ENCODE measurements around the gene COQ10B. TPM values are rescaled to one million over a fixed set of nuclear protein-coding genes. Genes with fewer than 3 reads are reported as not detected.

COQ10B gene
- total RNA-seq, 1 donor from 2014 or later, result 25.6 TPM

DNA sequence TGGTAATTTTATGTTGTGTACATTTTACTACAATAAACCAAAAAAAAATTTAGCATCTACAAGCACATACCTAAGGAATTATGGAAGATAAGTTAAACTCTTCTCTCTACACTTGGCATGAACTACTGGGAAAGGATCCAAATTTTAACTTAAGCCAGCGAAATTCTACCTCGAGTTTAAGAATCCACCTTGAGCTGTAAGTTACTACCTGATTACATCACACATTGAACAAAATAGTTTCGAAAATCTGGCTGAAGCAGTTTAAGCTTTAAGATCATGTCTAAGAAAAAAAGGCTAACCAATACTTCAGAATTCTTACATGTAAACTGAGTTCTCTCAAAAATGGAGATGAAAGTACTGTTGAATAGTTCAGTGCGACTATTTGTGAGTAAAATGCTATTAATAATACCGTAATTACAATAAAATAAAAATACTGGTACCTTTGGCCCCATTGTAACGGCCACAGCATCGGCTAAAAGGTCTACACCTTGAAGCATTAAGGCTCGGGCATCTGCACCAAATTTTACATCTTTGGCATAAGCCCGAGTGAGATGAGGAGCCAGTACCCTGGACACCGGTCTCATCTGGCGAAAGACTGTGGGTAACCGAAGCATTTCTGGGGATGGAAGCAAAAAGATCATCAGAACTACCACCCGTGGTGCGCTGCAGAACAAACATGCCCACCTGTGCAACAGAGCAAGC is 45.0 kb downstream of the COQ10B start:
- no peak for DNase-seq
- intact Hi-C loops (cut with micrococcal nuclease), result loop anchor here (10.0 kb wide), 1 partner anchor 94 kb away; no protein-coding TSS in a partner anchor
- ATAC-seq, result no peak

DNA sequence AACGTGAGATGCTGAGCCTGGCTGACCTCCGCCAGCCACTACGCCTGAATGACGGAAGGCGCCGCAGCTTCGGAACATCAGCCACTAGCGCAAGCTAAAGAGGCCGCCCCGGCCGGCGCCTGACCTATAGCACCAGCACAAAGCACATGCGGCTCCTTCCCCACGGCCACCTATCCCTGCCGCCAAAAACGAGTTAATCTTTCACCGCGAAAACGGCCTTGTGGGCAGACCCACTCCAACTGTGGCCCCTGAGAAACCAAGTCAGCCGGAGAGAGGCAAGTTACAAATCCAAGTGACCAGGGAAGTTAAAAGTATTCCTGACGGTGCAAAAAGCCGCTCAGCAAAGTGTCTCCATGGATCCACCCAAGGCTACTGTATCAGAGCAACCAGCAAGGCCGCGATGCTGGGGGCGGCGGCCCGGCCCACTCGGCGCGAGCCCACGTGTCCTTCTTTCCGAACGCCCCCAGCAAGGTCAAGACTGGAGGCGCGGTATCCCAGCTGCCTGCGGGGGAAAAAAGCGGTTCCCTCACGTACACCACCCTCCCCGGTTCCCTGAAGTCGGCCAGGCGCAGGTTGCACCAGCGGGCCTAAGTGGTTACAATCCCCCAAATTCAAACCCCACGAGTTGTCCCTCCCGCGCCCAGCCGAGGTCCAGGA is 45.7 kb downstream of the COQ10B start:
- intact Hi-C loops (cut with micrococcal nuclease), result loop anchor here (10.0 kb wide), 1 partner anchor 94 kb away; no protein-coding TSS in a partner anchor
- DNase-seq (peak; percentile 74), ATAC-seq (peak; percentile 30)

DNA sequence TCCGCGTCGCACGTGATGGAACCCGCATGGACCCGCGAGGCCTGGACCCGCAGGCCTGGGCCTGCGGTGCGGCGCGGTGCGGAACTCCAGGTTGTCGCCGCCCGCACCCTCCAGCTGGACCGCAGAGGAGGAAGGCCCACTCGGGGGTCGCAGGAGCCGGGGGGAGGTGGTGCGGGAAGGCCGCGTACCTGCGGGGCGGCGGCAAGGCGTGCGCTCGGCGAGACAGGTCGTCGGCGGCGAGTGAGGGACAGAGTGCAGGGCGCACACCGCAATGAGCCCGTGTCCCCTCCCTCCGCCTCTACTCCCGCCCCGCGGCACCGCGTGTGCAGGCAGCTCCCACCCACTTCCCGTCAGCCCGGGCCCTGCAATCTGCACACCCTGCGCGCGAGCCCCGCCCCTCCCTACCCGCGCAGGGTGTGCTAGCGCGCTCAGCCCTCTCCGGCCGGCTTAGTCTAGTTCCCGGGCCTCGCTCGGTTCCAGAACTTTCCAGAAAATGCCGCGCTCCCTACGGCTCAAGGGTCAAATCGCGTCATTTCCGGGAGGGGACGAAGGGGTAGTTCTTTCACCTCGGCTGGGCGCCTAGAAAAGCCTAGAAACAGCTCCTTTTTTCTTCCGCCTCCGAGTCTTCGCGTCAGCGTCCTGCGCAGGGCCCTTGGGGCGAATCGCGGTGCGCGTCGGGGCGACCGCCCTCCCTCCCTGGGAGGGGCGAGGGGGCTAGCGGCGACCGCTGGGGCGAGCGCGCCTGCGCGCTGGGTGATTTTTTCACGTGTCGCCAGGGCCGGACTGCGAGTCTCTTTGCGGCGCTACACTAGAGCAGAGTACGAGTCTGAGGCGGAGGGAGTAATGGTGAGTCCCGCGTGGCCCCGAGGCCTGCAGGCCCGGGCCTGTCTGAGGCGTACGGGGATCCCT is 46.5 kb downstream of the COQ10B start, which contains the start of the genes HSPD1 and HSPE1:
TSS of gene HSPD1 (minus strand) at position 247 of the 909 bp plus-strand sequence. CDS start 992 bp downstream, outside the sequence.
TSS of gene HSPE1 (plus strand) at position 786 of the 909 bp plus-strand sequence. CDS start at position 844, 58 bp downstream.
- intact Hi-C loops (cut with micrococcal nuclease), result loop anchor here (10.0 kb wide), 1 partner anchor 95 kb away; no protein-coding TSS in a partner anchor
- DNase-seq (peak; percentile 98), ATAC-seq (peak; percentile 97)

DNA sequence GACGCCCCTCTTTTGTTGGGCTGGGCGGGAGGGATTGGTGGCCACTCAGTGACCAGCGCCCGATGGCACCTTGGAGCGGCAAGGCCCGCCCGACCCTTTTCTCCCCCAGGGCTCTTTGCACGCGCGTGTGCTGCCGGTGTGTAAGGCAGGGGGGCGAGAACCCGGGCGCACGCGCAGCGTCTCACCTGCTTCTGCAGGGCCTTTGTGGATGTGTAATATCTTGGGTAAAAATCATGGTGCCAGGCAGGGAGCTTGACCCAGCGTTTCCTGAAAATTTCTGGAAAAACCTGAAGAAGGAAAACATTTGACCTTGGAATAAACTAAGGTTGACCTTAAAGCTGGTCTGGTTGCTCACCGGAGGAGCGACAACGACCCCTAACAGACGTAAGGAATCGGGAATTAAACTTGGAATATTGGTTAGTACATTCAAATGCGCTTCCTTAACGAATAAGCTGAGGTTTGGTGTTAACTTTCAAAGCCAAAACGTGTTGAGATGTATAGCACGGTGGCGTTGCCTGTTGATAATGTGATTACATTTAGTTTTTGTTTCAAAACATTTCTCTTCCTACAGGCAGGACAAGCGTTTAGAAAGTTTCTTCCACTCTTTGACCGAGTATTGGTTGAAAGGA is 47.3 kb downstream of the COQ10B start:
- ATAC-seq, result peak; percentile 7
- DNase-seq, result no peak
- intact Hi-C loops (cut with micrococcal nuclease), result no loop called here

DNA sequence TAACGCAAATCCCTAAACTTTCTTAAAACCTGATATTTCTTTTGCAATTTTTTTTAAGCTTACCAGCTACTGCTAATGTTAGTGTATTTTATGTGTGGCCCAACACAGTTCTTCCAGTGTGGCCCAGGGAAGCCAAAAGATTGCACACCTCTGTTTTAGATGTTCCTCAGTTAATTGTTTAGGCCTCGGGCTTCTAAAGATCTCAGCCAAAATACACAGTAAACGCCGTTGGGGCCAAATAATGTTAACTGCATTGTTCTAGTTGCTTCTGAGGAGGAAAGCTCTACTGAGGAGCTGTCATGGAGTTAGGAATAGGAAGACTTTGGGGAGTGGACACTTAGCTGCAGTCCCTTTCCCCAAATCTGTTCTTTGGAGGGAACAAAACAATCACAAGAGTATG is 48.8 kb downstream of the COQ10B start:
- intact Hi-C loops (cut with micrococcal nuclease), result no loop called here
- DNase-seq, result no peak
- no peak for ATAC-seq

DNA sequence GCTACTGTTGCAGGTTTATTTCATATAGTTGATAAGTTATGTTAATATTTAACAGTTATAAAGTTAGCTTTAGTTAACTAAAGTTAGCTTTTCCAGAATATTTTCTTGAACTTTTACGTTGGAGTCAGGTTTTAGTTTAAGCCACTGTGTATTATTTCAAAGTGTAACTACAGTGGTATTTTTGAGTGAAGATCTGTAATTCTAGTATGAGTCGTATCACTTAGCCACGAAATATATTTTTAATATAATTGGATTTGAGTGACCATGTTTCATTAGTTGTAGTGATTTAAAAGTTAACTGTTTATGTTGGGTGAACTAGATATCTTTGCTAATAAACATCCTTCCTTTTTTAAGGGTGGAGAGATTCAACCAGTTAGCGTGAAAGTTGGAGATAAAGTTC is 49.3 kb downstream of the COQ10B start:
- ATAC-seq, result no peak
- no peak for DNase-seq
- intact Hi-C loops (cut with micrococcal nuclease), result no loop called here

DNA sequence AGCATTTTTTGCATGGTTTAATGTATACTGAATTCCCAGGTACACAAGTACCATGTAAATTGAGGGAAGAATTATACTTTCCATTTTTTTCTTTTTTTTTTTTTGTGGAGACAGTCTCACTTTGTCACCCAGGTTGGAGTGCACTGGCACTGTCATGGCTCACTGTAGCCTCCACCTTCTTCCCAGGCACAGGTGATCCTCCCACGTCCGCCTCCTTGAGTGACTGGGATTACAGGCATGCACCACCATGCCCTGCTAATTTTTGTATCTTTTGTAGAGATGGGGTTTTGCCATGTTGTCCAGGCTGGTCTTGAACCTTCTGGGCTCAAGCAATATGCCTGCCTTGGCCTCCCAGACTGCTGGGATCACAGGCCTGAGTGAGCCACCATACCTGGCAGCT is 50.6 kb downstream of the COQ10B start:
- ATAC-seq (no peak), DNase-seq (no peak)
- intact Hi-C loops (cut with micrococcal nuclease), result no loop called here

DNA sequence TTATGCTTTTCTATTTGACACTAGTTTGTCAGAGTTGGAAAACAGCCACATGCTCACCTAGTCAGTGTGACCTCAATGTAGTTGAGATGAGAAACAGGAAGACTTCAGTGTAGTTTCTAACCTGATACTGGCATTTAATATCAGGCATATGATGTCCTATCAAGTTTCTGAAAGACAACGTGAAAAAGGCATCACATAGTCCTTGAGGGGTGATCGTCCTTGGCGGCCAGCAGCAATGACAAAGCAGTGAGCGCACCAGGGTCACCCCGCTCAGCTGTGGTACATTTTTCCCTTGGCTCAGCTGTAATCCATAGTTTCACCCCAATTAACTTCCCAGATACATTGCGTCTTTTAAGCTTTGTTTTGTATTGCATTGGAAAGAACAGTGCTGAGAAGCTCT is 51.2 kb downstream of the COQ10B start:
- intact Hi-C loops (cut with micrococcal nuclease), result no loop called here
- no peak for ATAC-seq
- no peak for DNase-seq

DNA sequence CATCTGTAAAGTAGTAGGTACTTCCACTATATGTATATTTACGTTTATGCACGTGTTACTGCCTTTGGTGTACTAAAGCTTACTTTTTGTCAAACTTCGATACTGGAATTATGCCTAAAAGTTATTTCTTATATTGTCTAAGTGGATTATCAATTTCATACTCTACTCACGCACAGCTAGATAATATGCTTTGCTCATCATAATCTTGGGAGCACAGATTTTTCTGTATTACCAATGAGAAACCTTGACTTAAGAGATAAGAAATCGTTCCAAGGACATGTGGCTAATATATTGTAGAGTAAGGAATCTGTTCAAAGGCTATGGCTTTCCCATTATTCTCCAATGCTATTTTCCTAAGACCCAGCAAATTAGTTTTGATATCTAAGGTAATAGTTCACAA is 53.3 kb downstream of the COQ10B start:
- intact Hi-C loops (cut with micrococcal nuclease), result no loop called here
- no peak for ATAC-seq
- DNase-seq, result no peak

DNA sequence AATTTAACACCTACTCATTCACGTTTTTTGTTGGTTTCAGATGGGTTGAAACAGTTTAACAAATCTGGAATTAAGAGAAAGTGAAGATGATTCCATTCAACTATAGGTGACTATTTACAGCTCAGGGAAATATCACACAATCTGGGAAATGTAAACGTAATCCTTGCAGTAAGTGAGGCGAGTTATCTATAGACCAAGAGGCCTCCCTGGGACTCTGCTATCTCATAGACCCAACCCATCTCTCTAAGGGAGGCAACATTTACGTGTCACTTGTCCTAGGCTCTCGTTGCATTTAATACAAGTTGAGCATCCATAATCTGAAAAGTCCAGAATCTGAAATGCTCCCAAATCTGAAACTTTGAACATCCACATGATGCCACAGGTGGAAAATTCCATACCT is 60.6 kb downstream of the COQ10B start:
- no peak for DNase-seq
- intact Hi-C loops (cut with micrococcal nuclease), result no loop called here
- ATAC-seq, result no peak

DNA sequence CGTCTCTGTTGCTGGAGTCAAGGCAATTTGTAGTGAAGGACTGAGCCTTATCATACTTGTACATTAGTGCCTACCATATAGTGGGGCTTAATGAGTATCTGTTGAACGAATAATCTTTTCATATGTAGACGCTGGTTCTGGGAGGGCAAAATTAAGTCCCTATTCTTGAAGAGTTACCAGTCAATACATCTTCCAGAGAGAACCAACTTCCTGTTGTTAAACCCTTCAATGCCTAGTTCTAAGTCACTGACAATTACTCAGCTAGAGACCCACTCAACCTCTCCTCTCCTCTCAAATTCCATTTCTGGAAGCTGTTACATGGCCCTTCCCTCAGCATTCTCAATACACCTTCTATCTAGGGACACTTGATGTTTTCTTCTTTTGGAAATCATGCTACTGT is 61.4 kb downstream of the COQ10B start:
- intact Hi-C loops (cut with micrococcal nuclease), result no loop called here
- ATAC-seq (no peak), DNase-seq (no peak)

DNA sequence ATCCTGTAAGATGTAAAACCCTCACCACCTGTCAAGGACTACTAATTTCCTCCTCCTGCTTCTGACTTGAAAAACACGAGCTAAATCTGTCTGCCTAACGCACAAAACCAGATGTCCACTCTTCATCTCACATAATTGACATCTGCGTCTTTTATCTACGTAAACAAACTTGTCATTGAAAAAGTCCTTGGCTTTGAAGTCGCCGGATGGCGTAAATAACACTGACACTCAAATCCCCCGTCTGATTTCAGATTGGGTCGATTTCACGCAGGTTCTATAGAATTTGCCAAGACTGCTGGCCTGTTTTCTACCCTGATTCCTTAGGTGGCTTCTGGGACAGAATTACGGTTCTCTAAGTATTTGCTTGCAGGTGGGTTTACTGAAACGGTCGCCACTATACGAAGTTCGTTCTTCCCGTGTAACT is 62.0 kb downstream of the COQ10B start:
- intact Hi-C loops (cut with micrococcal nuclease), result no loop called here
- ATAC-seq, result peak; percentile 1
- DNase-seq, result no peak

DNA sequence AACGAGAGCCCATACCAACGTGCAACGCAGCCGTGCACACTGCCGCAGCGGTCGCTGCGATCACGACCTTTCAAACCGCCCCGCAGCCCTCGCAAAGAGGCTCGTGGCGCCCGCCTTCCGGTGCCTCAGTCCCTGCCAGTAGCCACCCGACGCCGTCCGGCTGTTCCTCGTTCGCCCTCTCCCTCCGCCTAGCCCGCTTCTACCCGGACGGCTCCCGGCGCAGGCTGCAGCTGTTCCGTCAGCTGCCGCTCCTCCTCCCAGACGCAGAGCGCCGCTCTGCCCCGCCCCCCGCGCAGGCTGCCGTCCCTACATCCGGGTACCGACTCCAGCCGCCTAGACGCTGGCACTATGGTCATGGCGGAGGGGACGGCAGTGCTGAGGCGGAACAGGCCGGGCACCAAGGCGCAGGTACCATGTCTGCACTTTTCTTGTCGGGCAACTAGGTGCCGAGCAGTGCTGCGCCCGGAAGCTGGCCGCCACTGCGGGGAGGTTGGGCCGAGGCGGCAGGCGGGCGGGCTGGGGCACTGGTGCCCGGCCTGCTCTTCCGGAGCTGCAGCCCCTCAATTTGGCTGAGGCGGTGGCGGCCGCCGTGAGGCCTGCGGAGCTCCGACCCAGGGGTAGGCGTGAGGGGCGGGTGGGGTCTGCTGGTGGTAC is 62.5 kb downstream of the COQ10B start, which contains the start of gene MOB4:
TSS of gene MOB4 (plus strand) at position 328 of the 654 bp plus-strand sequence. CDS start at position 349, 21 bp downstream.
- peak; percentile 99 for ATAC-seq
- DNase-seq, result peak; percentile 97
- intact Hi-C loops (cut with micrococcal nuclease), result no loop called here

DNA sequence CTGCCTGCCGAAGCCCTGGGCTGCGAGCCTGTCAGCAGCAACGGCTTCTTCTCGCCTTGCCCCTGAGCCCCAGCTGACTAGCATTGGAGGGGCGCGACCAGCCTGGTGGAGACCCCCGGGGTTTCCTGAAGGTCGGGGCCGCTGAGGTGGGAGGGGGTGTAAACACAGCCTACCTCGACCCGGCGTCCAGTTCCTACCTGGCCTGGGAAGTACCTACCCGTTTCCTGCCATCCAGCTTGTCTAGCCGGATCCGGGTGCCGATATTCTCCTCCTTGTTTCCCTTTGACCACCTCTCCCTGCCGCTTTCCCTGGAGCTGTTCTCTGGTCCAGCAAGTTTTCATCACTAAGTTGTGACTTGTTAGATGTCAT is 63.0 kb downstream of the COQ10B start:
- ATAC-seq, result no peak
- DNase-seq, result no peak
- intact Hi-C loops (cut with micrococcal nuclease), result no loop called here

DNA sequence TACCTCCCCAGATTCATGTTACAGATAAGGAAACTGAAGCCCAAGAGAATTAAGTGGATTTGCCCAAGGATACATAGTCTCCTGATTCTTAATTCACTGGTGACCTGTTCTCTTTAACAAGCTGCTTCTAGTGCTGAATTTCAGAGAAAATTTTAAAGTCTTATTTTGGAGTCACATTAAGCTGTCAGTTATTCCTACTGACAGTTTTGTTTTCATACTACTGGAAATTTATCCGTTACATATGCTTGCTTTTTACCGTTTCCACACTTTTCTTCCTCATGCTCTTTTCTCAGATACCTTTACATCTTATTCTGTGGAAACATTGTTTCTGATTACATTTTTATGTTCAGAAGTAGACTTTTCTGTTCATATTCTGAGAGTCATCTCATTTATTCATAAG is 63.8 kb downstream of the COQ10B start:
- intact Hi-C loops (cut with micrococcal nuclease), result no loop called here
- DNase-seq (no peak), ATAC-seq (no peak)

All from left ventricle myocardium superior (tissue), 1 donor.